Measurements from ENCODE around the gene PRTFDC1. TPM values are rescaled to one million over a fixed set of nuclear protein-coding genes. Genes with fewer than 3 reads are reported as not detected.

The PRTFDC1 gene, protein sequence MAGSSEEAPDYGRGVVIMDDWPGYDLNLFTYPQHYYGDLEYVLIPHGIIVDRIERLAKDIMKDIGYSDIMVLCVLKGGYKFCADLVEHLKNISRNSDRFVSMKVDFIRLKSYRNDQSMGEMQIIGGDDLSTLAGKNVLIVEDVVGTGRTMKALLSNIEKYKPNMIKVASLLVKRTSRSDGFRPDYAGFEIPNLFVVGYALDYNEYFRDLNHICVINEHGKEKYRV
- 17.0 to 23.8 TPM (median 18.2 TPM) in 5 replicates for total RNA-seq (2022; extraction: Qiagen RNA extraction; ENCODE audit: low read depth)

DNA sequence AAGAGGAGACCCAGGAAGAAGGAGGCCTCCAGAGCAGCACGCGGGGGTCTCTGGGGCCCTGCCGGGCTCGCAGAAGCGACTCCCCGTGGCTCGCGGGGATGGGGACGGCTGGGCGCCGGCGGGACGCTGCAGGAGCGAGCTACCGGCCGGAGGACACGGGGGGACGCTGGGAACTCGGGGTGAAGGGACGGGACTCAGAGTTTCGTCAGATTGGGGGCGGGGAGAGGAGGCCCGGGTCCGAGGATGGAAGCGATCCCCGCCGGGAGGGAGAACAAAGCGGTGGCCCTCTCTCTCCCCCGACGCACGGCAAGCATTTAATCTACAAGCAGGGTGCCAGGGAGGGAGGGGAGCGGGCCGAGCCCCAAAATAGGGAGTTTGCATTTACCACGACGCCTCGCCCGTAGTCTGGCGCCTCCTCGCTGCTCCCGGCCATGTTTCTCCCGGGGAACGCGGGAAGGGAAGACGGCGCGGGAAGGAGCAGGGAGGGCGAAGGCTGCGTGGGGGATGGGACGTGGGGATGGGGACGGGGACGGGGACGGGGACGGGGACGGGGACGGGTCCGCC is at the start of gene PRTFDC1:
TSS of gene PRTFDC1 (minus strand) at position 464 of the 564 bp plus-strand sequence. CDS start at position 433, 31 bp downstream.

Other genes with a start within 250 kb of the PRTFDC1 start
- 47.1 to 68.2 TPM (median 59.9 TPM) in 5 replicates for gene ARHGAP21, start 228.7 kb downstream of the PRTFDC1 start, total RNA-seq (2022; extraction: Qiagen RNA extraction; ENCODE audit: low read depth)
- 0.17 to 0.43 TPM (median 0.31 TPM) in 5 replicates for gene ENKUR, start 63.6 kb upstream of the PRTFDC1 start, total RNA-seq (2022; extraction: Qiagen RNA extraction; ENCODE audit: low read depth)
- 2.6 to 4.6 TPM (median 4.4 TPM) in 5 replicates for gene THNSL1, start 64.0 kb upstream of the PRTFDC1 start, total RNA-seq (2022; extraction: Qiagen RNA extraction; ENCODE audit: low read depth)
- 0.02 to 0.06 TPM (median 0.05 TPM) in 5 replicates for gene GPR158, start 222.4 kb upstream of the PRTFDC1 start, total RNA-seq (2022; extraction: Qiagen RNA extraction; ENCODE audit: low read depth)